OCI-LY1 (cell line): Measurements from ENCODE around the gene SNX8.

Experiments used
- CTCF ChIP-seq: fragments of 200-600 bp; sonication (generic), shearing (Covaris generic); IDR thresholded peaks from 2 replicates; pipeline ENCODE4 v1.5.1; 2017; ENCODE audit warnings: mild to moderate bottlenecking, antibody characterized with exemption, low read length, moderate library complexity, mixed read lengths
- EZH2 ChIP-seq: fragments of 200-600 bp; sonication (generic), shearing (Covaris generic); IDR thresholded peaks from 2 replicates; pipeline ENCODE4 v1.8.0; 2017; ENCODE audit warnings: borderline replicate concordance, mixed run types, mild to moderate bottlenecking, antibody characterized with exemption, low read length, moderate library complexity, mixed read lengths

GRCh38 chr7:2299131-2299829 lies 15.0 kb downstream of the SNX8 start:
- no peak for TF ChIP-seq CTCF
- TF ChIP-seq EZH2 = no peak
